8988T (cell line): ENCODE measurements around the gene C20orf96.
"Not testable (repeated sequence)": the region's sequence is repeated elsewhere in the genome, so short reads cannot be mapped to it uniquely, and the experiment has no call there.

ENCODE experiments used
- DNase-seq: peaks from one replicate; pipeline ENCODE4 v3.0.0; 2011

Gene C20orf96

DNA sequence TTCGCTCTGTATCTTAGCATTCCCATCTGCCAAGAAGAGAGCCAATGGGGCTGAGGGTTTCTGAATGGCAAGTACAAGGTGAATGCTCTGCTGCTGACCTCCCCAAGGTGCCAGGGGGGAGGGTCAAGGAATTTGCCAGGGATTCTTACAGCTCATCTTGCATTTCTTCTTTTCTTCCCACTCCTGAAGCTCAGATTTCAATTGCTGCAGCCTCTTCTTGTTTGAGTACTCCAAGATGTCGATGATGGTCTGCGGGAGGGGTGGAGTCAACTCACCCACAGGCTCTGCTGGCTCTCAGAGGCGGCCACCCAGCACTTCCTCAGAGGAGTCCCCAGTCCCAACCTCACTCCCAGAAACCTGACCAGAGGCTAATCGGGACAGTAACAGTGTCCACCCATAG lies 12.4 kb downstream of the C20orf96 start:
- DNase-seq, result no peak

DNA sequence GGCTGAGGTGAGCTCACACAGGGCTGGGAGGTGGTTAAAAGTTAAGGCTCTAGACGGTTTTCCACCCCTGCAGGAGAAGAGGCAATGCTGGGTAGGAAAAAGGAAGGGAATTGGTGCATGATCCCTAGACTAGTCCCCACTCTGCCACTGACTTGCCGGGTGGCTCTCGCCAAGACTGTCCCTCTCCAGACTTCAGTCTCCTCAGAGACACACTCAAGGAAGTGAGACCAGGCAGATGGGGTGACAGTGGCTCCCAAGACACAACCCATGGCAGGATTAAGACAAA lies 13.1 kb downstream of the C20orf96 start:
- no peak for DNase-seq

DNA sequence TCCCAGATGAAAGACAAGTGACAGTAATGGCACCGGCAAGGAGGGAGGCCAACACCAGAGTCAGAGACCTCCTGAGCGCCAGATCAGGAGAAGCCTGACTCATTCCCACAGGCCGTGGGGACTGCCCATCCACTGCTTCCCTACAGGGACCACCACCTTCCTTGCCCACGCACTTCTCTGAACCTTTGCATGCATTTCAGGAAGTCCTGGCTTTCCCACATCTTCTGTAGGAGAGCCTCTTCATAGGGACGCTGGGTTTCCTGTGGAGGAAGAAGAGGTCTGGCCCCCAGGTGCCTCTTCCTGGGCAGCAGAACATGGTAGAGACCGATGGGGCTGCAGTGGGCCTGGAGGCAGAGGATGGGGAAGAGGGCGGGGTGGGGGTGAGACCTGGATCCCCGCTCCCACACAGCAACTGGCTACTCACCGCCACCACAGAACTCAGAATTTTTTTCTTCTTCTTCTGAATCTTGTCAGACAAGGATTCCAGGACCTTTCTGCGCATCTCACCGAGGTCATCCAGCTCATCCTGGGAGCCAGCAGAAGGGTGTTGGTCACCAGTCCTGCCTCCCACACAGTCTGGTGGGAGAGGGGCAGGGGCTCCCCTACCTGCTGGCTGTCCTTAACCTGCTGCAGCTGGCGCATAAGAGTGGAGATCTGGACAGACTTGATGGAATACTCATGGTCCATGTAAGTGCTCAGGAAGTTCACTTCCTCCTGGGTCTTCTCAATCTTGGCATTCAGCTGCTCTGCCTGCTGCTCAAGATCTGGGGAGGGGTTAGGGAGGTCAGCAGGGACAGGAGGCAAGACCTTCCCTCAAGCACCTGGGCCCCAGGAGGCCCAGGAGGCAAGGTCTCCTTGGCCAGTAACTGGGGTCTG lies 13.7 kb downstream of the C20orf96 start:
- no peak for DNase-seq

DNA sequence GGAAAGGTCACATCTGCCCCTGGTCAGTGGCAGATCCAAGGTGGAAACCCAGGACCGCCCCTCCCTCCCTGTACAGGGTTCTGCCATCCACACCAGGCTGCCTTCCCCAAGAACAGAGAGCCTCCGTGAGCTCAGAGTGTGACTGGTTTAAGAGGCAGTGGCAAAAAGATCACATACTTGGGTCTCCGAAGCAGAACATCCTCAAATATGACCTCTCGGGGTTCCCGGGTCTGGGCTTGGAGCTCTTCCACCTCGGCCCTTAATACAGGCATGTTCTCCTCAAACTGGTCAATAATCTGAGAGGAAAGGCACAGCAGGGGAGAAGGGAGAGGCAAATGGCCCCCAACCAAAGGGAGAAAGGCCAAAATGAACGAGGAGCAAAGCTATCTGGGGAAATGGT lies 14.8 kb downstream of the C20orf96 start:
- no peak for DNase-seq

DNA sequence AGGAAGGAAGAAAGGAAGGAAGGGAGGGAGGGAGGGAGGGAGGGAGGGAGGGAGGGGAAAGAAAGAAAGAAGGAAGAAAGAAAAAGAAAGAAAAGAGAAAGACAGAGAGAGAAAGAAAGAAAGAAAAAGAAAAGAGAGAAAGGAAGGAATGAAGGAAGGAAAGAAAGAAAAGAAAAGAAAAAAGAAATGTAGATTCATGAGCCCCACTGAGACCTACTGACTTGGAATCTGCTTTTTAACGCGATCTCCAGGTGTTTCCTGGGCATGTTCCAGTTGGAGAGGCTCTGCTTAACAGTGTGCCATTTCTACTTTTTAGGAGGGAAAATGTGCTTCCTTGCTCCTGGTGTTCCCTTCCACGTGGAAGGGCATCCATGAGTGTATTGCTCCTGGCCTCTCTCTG lies 16.7 kb downstream of the C20orf96 start:
- DNase-seq, result no peak

DNA sequence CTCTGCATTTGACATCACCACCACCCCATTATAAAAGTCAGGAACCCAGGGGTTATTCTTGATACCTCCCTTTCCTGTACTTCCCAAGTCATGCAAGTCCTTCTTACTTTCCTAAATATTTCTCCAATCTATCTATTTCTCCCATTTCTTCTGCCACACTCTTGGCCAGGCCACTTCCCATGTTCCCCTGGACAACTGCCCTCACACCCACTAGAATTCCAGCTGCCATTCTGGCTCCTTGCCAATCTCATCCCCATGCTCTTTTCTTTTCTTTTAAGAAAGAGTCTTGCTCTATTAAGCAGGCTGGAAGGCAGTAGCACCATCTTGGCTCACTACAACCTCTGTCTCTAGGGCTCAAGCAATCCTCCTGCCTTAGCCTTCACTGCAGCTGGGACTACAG lies 17.8 kb downstream of the C20orf96 start:
- DNase-seq, result no peak

DNA sequence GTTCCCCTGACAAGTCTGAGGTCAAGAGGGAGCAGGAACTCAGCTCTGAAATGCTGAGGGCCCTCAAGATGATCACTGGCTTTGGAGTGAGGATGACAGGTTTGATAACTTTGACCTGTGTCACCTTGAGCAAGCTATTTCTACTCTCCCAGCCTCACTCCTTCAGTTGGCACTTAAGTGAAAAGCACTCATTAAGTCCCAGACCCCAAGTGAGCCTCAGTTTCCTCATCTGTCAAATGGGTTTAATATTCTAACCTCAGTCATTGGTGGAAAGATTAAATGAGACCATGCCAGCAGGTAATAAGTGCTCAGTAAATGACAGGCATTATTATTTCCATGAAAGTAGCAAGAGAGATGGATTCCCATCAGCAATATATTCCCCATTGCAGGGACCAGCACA lies 19.0 kb downstream of the C20orf96 start:
- DNase-seq, result no peak

DNA sequence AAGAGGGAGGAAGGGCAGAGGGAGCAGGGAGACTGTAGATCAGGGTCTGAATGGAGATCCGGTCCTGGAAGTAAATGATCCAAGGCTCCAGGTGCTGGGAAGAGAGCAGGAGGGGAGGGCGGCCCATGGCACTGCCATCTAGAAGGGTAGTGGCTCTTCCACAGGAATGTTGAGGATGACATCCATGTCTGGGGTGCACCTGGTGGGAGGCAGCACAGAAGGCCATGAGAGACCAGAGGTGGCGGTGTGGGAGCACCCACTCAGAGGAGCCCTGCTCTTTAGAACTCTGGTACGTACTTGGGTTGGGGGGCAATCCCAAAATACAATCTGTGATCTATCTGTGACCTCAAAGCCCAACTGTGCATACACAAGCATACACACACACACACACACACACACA lies 19.5 kb downstream of the C20orf96 start:
- DNase-seq, result no peak

DNA sequence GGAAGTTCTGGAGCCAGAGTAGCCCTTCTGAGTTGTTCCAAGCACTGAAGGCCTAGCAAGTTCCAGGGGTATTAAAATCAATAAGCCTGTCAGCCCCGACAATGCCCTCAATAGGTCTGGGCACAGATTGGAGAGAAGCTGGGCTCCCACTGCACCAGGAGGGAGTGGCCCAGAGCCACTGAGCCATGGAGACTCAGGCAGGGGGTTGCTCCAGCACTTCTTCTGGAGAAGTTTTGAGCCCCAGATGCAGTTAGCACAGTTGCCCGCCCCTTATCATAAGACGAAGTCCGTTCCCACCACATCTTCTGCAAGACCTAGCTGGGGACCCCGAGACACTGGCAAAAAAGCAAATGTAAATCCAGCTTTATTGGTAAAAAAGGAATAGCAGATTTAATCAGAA lies 20.0 kb downstream of the C20orf96 start:
- DNase-seq, result no peak

DNA sequence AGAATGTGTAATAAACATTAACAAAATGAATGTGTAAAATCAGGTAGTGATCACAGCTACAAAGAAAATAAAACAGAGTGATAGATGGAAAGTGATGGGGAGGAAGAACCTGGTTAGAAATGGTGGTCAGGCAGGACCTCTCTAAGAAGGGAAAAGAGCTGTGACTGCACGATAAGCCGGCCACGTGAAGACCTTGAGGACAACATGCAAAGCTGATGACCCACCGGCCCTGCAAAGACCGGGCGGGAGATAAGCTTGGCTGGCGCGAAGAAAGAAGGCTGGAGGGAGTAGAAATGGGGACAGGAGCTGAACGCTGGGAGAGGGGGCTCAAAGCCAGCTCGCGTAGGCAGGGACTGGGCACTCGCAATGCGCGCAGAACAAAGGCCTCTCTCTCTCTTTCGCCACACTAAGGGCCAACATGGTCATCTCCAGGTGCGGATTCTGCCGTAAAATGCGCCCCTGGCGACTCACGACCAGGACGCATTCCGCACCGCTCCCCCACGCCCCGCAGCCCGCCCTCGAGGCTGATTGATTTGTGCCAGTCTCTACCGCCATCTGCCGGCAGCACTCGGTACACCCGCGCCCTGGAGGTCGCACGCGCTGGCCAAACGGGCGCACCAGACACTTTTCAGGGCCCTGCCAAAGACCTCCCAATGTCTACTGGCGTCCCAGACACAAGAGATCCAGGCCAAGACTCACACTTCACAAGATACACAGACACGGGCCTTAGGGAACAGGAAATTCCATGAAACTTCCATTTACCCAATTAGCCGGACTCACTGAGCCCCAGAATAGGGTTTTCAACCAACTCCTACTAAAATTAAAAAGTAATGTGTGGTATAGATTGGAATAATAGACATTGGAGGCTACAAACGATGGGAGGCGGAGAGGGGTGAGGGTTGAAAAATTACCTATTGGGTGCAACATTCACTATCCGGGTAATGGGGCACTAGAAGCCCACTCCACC lies 23.7 kb downstream of the C20orf96 start:
- DNase-seq, result peak; percentile 89

DNA sequence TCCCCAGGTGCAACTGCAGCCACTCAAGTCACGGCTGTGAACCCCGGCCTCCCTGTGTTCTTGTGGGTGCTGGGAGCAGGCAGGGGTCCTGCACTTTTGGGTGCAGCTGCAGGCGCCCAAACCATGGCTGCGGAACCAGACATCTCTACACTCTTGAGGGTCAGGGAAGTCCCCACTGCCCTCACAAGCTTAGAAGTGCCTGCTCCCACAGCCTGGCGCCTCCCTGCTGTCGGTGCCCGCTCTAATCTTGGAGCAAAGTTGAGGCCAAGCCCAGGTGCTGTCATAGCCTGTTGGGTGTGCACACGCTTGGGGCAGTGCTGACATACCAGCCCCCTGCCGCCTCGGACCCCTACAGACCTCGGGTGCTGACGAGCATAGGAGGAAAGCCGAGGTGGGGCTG lies 26.8 kb downstream of the C20orf96 start:
- DNase-seq, result no peak

DNA sequence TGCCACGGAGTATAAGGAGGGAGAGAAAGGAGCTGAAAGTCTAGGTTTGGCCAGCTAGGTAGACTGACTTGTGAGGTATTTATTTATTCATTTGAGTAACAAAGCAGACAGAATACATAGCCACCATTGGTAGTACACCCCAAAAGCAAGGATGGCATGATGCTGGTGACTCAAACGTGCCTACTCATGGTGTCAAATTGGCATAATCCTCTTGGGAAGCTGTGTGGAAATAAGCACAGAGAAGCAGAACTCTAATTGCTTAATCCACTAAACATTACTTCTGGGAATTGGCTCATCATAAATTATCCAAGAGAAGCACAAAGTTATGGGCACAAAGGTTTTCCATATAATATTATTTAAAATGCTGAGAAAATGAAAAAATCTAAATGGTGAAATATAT lies 30.6 kb downstream of the C20orf96 start:
- DNase-seq, result no peak

DNA sequence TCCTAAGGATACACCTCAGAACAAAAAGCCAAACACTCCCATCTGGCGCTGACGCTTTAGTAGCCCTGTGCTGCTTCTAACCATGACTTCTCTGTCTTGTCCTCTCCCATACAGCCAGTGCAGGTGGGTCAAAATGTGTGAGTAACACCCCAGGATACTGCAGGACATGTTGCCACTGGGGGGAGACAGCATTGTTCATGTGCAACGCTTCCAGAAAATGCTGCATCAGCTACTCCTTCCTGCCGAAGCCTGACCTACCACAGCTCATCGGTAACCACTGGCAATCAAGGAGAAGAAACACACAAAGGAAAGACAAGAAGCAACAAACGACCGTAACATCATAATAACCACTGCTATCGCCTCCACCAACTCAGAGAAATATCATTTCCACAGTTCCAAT lies 31.6 kb downstream of the C20orf96 start:
- no peak for DNase-seq

DNA sequence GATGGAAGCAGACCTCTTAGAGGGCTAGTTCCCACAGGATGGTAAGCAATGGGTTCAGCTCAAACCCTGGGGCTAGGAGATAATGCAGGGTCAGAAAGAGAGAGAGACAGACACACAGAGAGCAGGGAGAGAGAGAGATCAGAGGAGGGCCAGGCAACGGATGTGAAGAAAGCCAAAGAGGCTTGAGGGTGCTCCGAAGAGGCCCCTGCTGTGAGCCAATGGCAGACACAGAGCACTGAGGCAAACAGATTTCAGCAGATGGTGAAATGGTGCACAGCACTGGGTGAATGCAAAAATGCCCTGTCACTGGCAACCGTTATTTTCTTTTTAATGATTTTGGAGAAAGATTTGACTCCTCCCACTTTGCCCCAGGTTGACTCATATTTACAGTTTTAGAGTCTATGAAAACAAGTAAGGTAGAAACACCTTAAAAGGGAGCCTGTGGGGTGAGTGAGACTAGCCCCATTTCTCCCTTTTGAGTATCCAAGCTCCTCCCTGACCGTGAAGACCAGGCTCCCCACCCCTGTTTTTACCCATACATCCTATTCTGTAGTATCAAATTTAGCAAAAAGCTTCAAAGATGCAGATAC lies 32.2 kb downstream of the C20orf96 start:
- DNase-seq, result no peak

DNA sequence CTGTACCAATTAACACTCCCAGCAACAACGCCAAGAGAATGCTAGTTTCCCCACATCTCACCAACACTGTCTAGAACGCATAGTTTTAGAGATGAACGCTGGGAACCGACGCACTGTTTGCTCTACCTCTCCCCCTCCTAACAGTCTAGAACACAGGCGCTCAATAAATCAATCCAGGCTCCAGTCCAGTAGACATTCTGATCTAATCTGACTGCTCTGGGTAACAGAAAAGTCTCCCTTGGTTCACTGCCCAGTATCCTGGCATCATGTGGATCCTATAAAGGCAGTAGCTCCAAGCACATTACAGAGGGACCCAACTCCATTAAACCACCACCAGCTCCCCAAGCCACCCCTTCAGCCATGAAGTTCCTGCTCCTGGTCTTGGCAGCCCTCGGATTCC lies 33.1 kb downstream of the C20orf96 start, which contains the start of gene DEFB132:
Gene DEFB132, plus strand, starts transcription at position 306 of the 400 bp plus-strand sequence. Its CDS starts 55 bp downstream, at position 361.
- DNase-seq, result no peak

DNA sequence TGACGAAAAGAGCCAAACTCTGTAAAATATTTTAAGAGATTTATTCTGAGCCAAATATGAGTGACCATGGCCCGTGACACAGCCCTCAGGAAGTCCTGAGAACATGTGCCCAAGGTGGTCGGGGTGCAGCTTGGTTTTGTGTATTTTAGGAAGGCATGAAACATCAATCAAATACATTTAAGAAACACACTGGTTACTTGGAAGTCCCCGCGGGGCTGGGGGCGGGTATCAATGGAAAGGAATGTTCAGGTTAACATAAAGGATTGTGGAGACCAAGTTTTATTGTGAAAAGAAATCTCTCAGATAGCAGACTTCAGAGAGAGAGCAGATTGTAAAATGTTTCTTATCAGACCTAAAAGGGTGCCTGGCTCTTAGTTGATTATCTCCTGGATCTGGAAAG lies 37.1 kb downstream of the C20orf96 start:
- DNase-seq, result not testable (repeated sequence)

DNA sequence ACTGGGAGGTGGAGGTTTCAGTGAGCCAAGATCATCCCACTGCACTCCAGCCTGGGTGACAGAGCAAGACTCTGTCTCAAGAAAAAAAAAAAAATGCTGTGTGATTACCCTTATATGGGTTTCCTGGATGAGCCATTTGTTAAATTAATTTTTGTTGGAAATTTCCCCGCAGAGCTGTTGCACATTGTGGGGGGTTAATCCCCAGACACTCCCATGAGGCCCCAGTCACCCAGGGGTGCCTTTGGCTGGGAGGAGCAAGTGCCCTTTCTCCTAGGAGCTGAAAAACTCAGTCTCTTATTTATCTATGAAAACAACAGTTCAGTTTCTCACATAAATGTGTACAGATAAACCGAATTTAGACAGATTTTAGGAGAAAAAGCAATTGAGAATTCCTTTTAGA lies 37.7 kb downstream of the C20orf96 start:
- no peak for DNase-seq

DNA sequence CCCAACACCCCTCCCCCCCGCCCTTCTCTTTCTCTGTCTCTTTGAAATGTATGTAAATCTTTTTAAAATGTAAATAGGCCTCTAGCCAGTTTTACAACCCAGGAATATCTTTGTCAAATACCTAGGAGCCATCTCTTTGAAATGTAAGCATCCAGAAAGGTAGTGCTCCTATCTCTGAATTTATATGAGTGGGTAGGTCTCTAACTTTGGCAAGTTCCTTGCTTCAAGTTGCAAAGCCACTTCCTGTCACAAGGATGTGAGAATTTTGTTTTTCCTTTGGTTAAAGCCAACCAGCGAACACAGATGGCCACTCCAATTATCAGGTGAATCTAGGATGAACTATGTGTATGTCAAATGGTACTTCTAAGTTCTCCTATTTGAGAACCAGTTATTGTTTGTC lies 39.2 kb downstream of the C20orf96 start:
- no peak for DNase-seq

DNA sequence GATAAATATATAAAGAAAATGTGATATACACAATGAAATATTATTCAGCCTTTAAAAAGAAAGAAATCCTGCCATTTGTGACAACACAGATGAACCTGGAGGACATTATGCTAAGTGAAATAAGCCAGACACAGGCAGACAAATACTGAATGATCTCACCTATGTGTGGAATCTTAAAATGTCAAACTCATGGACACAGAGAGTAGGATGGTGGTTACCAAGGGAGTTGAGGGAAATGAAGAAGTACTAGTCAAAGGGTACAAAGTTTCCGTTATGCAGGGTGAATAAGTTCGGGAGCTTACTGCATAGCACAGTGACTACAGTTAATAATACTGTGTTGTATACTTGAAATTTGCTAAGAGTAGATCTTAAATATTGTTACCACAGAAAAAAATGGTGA lies 47.6 kb downstream of the C20orf96 start:
- no peak for DNase-seq

DNA sequence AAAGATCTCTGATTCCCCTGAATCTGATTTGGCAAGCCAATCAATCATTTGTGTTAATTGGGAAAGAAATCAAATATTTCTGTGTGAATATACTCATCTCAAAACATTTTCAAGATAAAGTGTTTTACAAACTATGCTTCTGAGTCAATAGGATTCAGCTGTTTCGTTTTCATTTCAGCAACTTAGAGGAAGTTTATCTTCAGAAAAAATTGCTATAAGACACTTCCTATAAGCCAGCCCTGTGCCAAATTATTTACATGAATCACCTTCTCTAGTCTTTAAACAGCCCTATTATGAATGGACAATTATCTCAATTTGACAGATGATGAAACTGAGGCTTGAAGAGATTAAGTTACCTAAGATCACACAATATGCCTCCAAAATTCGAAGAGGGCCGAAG lies 52.6 kb downstream of the C20orf96 start:
- no peak for DNase-seq

DNA sequence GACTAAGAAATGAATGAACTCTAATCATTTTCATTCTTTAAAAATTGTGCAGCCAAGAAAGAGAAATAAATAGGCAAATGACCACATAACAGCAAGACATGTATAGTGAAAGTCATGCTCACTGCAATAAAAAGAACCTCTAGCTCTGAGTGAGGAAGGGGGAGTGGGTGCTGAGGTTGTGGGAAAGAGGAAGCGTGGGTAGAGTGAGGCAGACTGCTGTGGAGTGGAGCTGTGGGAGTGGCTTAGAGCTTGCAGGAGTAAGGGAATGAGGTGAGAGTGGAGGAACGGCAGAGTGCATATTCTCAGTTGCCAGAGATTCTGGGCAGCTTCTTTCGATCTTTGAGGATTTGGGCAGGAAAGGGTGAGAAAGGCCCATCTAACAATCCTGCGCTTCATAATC lies 53.1 kb downstream of the C20orf96 start:
- DNase-seq, result no peak

DNA sequence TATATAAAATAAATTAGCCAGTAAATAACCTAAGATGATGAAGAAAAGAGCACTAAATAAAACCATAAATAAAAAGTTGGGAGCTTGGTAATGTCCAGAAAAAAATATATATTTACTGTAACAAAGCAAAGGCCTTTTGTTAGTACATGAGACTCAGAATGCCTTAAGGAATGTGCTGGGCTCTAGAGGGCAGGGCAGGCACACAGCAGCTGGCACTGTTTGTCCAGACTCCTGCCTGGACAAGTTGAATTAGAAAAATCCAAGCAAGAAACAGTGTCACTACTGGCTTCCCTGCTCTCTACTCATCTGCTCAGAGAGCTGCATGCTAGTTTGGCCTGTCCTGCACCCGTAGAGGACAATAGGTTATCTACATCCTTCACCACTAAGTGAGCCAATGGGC lies 54.7 kb downstream of the C20orf96 start:
- DNase-seq, result no peak

DNA sequence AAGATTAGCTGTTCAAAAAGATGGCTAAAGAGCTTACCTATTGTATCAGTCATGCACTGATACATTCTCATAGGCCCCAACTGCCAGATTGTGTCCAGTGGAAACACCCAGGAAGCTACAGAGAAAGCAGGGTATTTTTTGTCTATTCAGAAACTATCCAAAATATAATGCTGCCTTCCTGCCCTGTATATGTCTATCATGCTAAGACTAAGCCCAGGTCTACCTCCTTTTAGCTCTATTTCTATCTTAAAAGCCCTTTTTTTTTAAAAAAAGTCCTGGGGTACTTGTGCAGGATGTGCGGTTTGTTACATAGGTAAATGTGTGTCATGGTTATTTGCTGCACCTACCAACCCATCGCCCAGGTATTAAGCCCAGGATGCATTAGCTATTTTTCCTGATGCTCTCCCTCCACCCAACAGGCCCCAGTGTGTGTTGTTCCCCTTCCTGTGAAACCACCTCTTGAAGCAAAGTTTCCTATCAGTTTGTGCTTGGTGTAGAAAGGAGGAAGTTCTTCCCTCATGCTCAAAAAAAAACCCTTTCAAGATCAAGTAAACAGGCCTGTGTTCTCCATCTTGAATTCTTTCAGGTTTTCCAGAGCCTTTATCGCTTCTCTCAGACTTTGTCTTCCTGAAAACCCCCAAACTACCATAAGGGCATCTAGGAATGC lies 63.0 kb downstream of the C20orf96 start:
- DNase-seq, result no peak
